Activated CD8-positive, alpha-beta memory T cell treated with anti-CD3 and anti-CD28 coated beads for 4 hours (primary cell): ENCODE results near the gene CADPS.

ENCODE experiments used
- DNase-seq, 2 donors: peaks; one replicate each; pipeline ENCODE4 v3.0.0-alpha.2; 2020; ENCODE audit warnings: low read depth in 2 of 2

The CADPS gene

GRCh38 chr3:62688050-62688449 is 187.2 kb downstream of the CADPS start:
- DNase-seq: no peak

GRCh38 chr3:62686503-62687294 is 188.5 kb downstream of the CADPS start:
- no peak for DNase-seq

GRCh38 chr3:62682826-62683225 is 192.4 kb downstream of the CADPS start:
- DNase-seq: no peak

- DNase-seq: no peak
Observed at GRCh38 chr3:62679988-62680387, 195.2 kb downstream of the CADPS start.

GRCh38 chr3:62678841-62679240 is 196.4 kb downstream of the CADPS start:
- DNase-seq: no peak

GRCh38 chr3:62677926-62678325 is 197.3 kb downstream of the CADPS start:
- no peak for DNase-seq

GRCh38 chr3:62676689-62677271 is 198.4 kb downstream of the CADPS start:
- DNase-seq: no peak

GRCh38 chr3:62675492-62675891 is 199.7 kb downstream of the CADPS start:
- DNase-seq: no peak

- DNase-seq: no peak
Observed at GRCh38 chr3:62672988-62673313, 202.3 kb downstream of the CADPS start.

- DNase-seq: no peak
Observed at GRCh38 chr3:62672270-62672987, 202.8 kb downstream of the CADPS start.

- DNase-seq: no peak
Observed at GRCh38 chr3:62670351-62670750, 204.9 kb downstream of the CADPS start.

- no peak for DNase-seq
Observed at GRCh38 chr3:62669161-62669560, 206.1 kb downstream of the CADPS start.

- DNase-seq: no peak
Observed at GRCh38 chr3:62667714-62668113, 207.5 kb downstream of the CADPS start.

GRCh38 chr3:62665627-62666437 is 209.4 kb downstream of the CADPS start:
- no peak for DNase-seq

GRCh38 chr3:62662677-62663076 is 212.5 kb downstream of the CADPS start:
- DNase-seq: no peak

GRCh38 chr3:62659660-62660059 is 215.6 kb downstream of the CADPS start:
- no peak for DNase-seq

- no peak for DNase-seq
Observed at GRCh38 chr3:62655691-62656063, 219.5 kb downstream of the CADPS start.

- DNase-seq: no peak
Observed at GRCh38 chr3:62655056-62655690, 220.0 kb downstream of the CADPS start.

- no peak for DNase-seq
Observed at GRCh38 chr3:62653796-62654195, 221.4 kb downstream of the CADPS start.

- DNase-seq: no peak
Observed at GRCh38 chr3:62647711-62648110, 227.5 kb downstream of the CADPS start.

GRCh38 chr3:62644493-62644892 is 230.7 kb downstream of the CADPS start:
- no peak for DNase-seq

- DNase-seq: no peak
Observed at GRCh38 chr3:62638316-62638715, 236.9 kb downstream of the CADPS start.
